GM19467 (cell line): ENCODE data around the gene KCNF1.

Source experiments
- ATAC-seq: cut with Tn5 transposase; IDR thresholded peaks from one replicate; pipeline ENCODE4 v1.9.1; 2021; ENCODE audit warnings: mild to moderate bottlenecking, moderate library complexity; ENCODE audit not compliant: unreplicated experiment

Gene KCNF1

DNA sequence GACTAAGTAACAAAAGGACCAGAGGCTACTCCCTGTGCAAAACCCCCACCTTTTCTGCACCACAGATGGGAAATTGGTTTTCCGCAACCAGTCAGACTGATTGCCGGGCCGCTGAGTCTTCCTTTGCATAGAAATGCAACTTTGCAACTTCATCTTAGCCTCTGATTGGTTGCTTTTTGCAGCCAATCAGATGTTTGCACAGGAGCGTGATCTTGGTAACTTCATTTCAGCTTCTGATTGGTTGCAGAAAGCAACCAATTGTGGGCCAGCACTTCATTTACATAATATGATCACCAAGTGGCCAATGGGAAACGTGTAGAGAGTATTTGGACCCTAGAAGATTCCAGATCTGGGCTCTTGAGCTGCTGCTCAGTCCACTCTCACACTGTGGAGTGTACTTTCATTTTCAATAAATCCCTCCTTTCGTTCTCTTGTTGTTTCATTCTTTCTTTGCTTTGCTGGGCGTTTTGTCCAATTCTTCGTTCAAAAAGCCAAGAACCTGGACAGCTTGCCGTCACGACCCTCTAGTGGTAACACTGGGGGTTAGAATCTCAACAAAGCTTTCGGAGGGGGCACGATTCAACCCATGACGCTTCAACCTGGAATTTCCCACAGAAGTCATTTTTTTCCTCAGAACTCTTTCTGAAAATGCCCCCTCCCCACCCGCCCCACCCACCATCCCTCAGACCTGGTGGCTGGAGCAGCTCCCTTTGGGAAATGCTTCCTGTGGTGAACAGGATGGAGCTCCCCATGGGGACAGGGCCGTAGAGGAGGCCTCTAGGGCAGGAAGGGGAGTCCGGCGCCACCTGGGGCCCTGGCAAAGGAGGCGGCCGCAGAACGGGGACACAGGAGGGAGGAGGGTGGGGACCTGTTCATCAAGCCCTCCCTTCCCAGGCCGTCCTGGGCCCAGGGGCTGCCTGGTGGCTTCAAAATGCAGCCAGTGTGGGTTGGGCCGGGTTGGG, 31.8 kb upstream of the KCNF1 start:
- ATAC-seq, result no peak

DNA sequence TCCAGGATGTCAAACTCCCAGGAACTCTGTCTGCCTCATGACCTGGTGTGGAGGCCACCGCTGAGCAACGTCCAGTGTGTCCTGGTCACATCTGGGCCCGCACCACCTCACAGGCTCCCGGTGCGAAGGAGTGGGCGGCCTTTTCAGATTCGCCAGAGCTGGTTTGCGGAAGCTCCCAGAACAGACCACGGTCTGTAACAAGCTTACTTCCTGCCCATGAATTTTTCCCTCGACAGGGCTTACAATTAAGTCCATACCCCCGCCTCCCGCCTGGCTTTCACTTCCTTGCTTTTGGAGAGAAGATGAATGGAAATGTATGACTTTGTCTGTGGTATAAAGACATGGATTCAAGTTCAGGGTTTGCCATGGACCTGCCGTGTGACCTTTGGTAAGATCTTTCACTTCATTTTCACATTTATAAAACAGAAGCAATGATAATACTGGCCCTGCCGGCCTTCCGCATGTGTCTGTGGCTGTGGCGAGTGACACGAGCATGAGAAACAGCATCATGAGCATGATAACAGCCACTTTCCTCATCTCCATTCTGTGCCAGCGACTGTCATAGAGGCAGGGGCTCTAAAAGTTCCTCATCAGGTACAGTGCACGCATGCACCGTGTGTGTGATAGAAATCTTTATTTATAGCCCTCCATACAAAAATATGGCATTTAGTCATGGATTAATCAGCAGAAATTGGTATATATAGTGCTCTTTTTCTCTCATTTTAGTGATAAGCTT, 31.0 kb upstream of the KCNF1 start:
- no peak for ATAC-seq

DNA sequence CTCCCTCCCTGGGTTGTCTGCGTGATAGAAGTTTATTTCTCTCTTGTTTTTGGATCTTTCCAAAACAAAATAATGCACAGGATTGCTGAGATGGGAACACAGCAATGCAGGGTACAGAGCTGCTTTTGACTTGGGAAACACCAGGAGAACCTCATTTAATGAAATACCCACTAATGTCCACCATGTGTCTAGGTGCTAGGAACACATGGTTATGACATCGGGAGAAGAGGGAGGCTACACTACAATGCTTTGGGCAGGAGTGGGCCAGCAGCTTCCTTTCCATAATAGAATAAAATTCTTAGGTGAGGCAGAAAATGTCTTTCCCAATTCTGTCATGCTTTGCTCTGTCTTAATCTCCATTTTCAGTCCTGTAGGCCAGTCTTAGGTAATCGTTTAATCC, 29.2 kb upstream of the KCNF1 start:
- ATAC-seq, result no peak

DNA sequence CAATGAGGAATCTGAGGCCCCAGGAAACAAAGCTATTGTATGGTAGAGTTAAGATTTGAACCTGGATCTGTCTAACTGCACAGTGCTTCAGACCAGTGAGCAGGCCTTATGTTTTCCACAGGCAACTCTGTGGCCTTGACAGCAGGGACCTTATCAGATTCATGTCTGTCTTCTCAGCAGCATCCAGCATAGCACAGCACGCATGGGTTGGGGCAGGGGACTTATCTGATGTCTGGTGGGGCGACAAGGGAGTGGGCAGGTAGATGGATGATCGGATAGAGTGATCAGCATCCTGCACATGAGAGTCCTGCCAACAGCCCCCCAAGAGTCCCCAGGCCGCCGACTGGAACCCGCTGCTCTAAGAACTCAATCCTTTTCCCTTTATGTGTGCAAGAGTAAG, 28.7 kb upstream of the KCNF1 start:
- ATAC-seq, result no peak

DNA sequence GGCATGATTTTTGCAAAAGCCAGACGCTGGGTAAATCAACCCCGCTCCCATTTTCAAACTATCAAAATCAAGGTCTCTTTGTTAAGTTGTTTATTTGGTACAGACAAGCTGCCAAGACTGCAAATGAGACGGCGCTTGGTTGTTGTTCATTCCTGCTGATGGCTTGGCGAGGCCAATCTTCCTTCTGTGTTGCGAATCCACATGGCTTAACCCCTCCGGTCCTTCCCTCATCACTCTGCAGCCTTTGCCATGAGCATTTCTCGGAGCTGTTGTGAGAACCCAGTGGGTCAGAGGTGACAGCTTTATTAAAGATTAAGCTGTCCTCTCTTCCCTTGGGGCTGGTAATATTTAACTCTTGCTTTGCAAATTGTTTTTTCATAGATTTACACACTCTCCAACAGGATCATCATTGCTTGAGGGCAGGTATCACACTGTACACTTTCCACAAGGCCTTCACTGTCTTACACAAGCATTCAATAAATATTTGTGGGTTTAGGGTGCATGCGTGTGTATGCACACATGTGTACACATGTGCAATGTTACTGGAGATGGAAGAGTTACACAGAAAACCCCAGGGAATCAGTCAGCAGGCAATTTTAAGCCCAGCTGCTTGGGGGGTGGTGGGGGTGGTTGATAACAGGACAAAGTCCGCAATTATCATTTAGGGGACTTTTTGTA, 27.8 kb upstream of the KCNF1 start:
- ATAC-seq, result no peak

DNA sequence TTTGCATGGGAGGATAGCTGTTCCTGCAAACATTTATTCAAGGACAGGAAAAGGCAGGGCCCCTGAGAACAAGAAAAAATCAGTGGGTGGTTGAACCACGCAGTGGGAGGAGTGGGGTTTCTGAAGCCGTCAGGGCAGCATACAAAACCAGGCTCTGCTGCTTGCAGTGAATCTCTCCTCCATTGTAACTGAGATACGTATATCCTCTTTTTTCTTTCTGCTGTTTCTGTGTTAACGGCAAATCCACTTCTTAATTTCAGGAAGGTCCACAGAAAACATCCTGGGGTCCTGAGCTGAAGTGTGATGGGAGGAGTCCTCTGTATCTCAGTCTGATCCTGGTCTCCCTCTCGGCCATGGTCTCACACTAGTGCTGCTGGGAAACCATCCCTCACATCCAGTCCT, 27.2 kb upstream of the KCNF1 start:
- ATAC-seq, result no peak

DNA sequence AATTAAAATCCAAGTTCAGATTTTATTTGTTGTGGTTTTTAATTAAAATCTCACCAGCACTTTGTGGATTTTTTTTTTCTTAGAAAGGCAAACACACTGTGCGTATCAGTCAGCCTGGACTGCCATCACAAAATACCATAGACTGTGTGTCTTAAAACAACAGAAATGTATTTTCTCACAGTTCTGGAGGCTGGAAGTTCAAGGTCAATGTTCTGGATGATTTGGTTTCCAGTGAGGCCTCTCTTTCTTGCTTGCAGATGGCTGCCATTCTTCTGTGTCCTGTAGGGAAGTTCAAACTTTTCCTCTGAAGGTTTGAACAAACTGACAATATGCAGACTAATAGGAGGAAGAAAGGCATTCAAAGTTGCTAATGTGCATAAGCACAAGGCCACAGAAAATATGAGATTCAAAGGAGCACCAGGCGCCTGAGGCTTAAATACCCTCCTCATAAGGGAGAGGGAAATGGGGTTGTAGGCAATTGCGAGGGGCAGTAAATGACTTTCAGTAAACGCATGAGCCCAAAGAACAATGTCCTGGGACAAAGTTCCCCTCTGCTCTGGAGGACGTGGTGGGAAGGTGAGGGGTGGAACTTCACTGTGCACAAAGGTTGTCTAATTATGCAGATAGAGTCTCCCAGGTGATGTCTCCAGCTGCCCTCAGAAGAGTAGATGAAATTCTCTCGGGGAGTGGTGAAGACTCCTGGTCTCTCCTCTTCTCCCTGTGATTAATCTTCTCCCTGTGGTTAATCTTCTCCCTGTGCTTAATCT, 26.5 kb upstream of the KCNF1 start:
- ATAC-seq, result no peak

DNA sequence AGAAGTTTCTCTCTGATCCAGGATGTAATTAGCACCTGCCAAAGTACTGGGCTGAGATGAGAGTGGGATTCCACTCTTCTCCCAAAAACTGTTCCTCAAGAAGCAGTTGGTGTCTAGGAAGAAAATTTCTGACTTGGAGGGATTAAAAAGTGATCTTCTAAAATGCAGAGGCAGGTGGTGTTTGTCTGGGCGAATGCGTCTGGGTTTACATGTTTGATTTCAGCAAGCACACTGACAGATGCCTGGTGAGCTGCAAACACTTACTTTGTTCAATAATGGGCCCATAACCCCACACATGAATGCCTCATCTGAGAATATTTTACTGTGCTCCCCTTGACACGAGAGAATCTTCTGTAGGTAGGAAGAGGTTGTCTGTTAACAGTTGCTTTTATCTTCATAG, 24.3 kb upstream of the KCNF1 start:
- ATAC-seq, result no peak

DNA sequence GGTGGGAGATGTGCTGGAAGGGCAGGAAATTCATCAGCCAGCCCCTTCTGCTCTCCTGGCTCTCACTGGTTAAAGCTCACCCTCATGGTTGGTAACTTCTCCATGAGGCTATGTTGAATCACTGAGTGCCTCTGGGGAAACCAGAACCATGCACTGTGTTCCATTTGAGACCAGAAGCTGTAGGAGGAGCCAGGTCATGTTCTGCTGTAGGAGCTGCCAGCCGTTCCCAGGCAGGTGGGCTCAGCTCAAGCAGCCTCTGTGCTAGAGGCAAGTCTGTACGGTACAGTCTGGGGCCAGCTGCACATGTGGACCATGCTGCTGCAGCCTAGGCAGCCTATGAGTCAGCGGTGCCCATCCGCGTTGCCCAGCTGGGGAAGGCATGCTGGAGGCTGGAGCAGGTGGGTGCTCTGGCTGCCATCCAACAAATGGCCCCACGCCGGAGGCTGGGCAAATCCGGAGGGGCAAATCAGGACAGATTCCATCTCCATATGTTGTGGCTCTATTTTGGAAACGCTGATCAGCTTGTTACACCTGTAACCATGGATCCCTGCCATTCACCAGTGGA, 22.0 kb upstream of the KCNF1 start:
- no peak for ATAC-seq

DNA sequence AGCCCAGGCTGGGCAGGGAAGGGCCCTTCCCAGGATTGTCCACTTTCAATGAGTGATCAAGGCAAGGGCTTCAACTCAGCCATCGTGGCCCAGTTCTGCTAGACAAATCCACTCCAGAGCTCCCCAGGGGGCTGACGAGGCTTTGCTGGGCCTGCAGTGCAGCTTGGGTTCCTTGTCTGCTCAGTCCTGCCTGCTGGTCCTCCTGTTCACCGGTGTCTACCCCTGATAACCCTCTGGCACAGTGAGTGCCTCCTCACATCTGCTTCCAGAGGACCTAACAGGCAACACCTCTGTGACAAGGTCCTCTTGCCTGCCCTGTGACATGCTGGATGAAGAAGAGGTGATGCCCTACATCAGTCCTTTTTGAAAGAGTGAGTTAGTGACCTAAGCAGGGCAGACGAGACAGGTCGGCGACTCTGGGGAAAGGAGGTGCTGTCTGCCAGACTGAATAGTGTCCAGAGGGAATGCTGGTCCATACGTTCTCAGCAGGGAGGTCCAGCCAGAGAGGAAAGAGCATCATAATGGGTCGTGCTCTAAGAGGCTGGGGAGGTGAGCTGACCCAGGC, 20.9 kb upstream of the KCNF1 start:
- ATAC-seq, result no peak

DNA sequence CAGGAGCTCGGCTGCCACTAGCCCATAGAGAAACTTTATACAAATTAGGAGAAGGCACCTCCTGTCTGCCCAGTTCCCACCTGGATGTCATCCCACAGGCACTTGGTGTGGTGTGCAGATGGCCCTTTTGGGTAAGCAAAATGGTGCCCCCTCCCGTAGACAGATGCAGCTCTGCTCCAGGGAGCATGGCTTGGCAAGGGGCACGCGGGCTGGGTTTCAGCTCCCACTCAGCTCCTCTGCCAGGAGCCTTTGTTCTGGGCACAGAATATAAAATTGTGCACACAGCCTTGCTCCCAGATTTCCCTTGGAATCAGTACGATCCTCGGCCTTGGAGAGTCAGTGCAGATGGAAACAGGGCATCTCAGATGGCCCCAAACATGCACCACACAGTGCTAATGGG, 20.3 kb upstream of the KCNF1 start:
- ATAC-seq, result no peak

DNA sequence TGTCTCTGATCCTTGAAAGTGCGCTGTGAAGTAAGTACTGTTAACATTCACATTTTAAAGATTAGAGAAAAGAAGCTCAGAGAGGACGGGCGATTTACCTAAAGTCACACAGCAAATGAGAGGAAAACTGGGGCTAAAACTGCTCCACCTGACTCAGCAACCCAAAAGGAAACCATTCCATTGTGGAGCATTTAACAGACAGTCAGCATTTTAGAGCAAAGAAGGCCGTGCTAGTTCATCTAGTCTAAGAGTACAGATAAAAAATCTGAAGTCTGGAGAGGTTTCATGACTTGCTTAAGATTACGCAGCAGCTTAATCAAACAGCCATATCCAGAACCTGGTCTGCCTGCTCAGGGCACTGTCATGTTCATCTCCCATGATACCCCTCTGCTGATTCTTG, 19.9 kb upstream of the KCNF1 start:
- no peak for ATAC-seq

DNA sequence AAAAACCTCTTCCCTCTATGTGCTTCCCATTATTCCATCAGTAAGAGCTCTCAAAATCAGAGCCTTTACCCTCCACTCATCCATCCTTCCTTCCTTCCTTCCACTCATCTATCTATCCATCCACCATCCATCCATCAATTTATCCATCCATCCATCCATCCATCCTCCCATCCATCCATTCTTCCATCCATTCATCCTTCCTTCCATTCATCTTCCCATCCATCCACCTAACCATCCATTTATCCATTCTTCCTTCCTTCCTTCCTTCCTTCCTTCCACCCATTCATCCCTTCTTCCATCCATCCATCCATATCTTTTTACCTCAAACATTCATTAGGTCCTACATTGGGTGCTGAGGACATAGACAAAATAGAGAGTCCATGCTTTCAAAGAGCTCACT, 19.4 kb upstream of the KCNF1 start:
- ATAC-seq, result no peak

DNA sequence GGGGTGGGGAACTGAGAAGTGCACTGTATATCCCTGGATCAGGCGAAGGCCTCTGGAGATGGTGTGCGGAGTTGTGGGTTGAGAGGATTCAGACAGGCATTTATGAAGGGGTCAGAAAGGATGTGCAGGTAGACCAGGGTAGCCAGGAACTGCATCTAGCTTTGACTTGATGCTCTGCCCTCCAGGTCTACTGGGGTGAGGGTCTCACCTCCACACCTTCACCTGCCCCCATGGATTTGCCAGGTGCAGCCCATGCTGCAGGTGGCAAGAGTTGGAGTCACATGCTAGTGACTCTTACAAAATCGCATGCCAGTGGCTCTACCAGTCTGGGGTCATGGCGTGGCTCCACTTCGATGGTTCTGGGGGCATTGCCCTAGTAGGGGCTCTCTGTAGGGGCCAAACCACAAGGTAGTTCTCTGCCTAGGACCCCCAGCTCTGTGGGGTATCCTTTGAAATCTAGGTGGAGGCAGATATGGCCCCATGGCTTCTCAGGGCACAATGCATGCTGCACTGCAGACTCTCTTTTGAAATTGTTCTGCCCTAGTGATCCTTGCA, 18.9 kb upstream of the KCNF1 start:
- ATAC-seq, result no peak

DNA sequence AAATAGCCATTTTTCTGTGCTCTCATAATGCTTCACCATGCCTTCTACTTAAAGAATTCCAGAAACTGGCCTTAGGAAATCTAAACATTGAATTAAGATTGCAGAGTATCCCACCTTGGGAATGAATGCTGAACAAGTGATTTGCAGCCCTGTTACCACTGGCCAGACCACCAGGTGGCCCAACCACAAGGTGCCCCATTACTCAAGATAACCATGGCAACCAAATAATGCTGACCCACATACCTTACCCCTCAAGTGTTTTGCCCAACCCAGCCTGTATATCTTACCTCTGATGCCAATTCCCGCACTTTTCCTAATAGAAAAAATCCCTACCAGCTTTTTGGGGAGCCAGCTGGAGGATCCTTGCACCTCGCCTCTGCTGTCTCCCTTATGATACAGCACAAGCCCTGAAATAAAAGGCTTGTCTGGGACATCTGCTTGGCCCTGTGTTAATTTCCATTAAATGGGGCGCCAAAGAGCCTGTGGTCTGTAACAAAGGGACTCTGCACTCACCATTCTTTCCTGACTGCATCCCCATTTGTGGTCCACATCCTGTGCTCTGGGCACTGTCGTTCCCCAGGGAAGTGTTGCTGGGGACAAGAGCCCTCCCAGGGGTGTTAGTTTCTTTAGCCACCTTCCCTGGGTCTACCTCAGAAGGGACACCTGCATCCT, 17.3 kb upstream of the KCNF1 start:
- ATAC-seq, result no peak

DNA sequence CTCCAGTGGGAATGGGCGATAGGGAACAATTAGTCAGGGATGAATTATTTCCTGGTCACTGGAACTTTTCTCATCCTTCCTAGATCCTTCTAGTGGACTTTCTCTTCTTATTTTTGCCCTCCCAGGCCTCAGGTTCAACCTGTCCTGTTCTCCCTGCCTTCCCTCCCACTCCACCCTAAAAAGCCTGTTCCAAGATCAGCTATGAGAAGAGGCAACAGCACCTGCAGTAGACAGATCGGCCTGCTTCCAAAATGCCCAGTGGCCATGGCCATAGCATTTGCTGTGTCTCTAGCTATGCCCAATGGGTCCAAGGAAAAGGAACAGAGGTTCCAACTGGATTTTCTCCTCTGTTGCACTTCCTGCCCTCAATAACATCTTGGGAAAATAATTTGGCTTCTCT, 16.5 kb upstream of the KCNF1 start:
- no peak for ATAC-seq

DNA sequence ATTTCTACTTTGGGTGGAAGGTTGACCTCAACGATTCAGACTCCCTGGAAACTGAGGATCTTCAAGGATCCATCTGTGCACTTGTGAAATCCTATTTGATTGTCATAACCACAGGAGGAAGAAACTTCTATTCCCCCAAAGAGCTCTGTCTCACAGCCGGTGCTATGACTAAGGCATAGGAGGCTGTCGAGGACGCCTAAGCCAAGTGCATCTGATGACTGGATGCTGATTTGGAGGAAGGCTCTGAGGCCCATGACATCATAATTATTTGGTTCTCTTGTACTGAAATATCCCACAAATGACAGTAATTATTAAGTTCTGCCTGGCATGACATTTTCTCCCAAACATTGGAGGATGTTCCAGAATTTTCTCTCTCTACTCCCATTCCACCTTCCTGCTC, 13.8 kb upstream of the KCNF1 start:
- no peak for ATAC-seq

DNA sequence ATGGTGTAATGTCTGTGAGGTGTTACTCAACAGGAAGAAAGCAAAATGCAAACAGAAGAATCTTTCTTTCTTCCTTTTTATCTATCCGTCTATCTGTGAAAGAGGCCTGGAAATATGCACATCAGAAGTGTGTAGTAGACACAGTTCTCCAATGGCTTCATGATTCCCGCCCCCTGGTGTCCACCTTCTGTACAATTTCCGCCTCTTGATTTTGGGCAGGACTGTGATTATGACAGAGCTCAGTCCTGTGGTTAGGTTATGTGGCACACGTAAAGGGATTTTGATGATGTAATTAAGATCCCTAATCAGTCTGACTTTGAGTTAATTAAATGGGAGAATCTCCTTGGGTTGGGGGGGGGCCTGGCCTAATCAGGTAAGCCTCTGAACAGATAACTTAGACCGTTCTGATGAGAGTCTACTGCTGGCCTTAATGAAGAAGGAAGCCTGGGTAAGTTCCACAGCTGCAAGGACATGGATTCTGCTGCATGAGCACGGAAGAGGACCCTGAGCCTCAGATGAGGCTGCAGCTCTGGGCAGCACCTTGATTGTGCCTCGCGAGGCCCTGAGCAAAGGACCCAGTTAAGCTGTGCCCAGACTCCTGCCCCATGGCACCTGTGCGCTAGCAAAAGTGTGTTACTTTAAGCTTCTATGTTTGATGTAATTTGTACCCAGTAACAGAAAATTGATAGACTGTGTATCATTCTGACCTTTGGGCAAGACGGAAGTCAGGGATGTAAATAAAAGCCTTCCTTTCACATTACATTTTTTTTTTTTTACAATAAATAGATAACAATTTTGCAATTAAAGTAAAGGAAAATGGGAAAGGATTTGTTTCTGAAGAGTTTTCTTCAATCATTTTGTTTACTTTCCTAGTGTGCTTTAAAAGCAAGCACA, 11.3 kb upstream of the KCNF1 start:
- ATAC-seq, result no peak
